Memory B cell (primary cell): ENCODE measurements around the gene RXYLT1.

Source experiments
- ATAC-seq: fragments of 150-1000 bp; cut with Tn5 transposase; 2 replicates; pipeline ENCODE4 v1.10.0; 2021; ENCODE audit warnings: low read depth, mild to moderate bottlenecking, moderate library complexity
- DNase-seq, 2 donors: peaks; one replicate each; pipeline ENCODE4 v3.0.0; 2022; ENCODE audit warnings: low spot score in 2 of 2
- H3K27ac Mint-ChIP-seq: one replicate; pipeline ENCODE4 v1.8.0; 2022; ENCODE audit warnings: mild to moderate bottlenecking, moderate library complexity, mixed read lengths
- H3K27me3 Mint-ChIP-seq: one replicate; pipeline ENCODE4 v1.8.0; 2022; ENCODE audit warnings: mixed read lengths
- H3K36me3 Mint-ChIP-seq: one replicate; pipeline ENCODE4 v1.8.0; 2022; ENCODE audit warnings: mild to moderate bottlenecking, mixed read lengths
- H3K4me1 Mint-ChIP-seq: one replicate; pipeline ENCODE4 v1.8.0; 2022; ENCODE audit warnings: mixed read lengths
- H3K4me3 Mint-ChIP-seq: one replicate; pipeline ENCODE4 v1.8.0; 2022; ENCODE audit warnings: mild to moderate bottlenecking, moderate library complexity, mixed read lengths
- H3K9me3 Mint-ChIP-seq: one replicate; pipeline ENCODE4 v1.8.0; 2022; ENCODE audit warnings: mixed read lengths

RXYLT1 gene

GRCh38 chr12:63777340-63777739 lies 2.4 kb upstream of the RXYLT1 start:
- Mint-ChIP-seq H3K4me1 (peaks cover 10% of the 10 kb centered on the region), H3K27me3 (peaks cover 2% of the 10 kb centered on the region), H3K27ac (no peak overlapping the region), H3K9me3 (no peaks in the 10 kb centered on the region), H3K36me3 (peaks cover under 1% of the 10 kb centered on the region), H3K4me3 (no peak overlapping the region)
- no peak for DNase-seq
- ATAC-seq, result no peak

GRCh38 chr12:63782466-63782865 lies 2.8 kb downstream of the RXYLT1 start:
- Mint-ChIP-seq H3K9me3 (no peaks in the 10 kb centered on the region), H3K36me3 (peaks cover 20% of the 10 kb centered on the region), H3K27me3 (no peaks in the 10 kb centered on the region), H3K4me1 (peaks cover 7% of the 10 kb centered on the region), H3K4me3 (no peak overlapping the region), H3K27ac (peak overlapping the region; percentile 53)
- DNase-seq (no peak), ATAC-seq (no peak)

- DNase-seq (no peak), ATAC-seq (no peak)
- Mint-ChIP-seq H3K4me3 (no peak overlapping the region), H3K4me1 (no peaks in the 10 kb centered on the region), H3K27ac (no peak overlapping the region), H3K9me3 (no peaks in the 10 kb centered on the region), H3K27me3 (no peaks in the 10 kb centered on the region), H3K36me3 (peaks cover 36% of the 10 kb centered on the region)
Observed at GRCh38 chr12:63787306-63787705, 7.6 kb downstream of the RXYLT1 start.

GRCh38 chr12:63790608-63790945 lies 10.9 kb downstream of the RXYLT1 start:
- Mint-ChIP-seq H3K36me3 (peaks cover 21% of the 10 kb centered on the region), H3K4me3 (no peak overlapping the region), H3K27ac (no peak overlapping the region)

GRCh38 chr12:63792338-63792737 lies 12.6 kb downstream of the RXYLT1 start:
- H3K4me1 Mint-ChIP-seq, result no peaks in the 10 kb centered on the region
- H3K36me3 Mint-ChIP-seq, result peaks cover 21% of the 10 kb centered on the region
- H3K4me3 Mint-ChIP-seq, result no peak overlapping the region
- H3K9me3 Mint-ChIP-seq, result no peaks in the 10 kb centered on the region
- no peak for DNase-seq
- H3K27ac Mint-ChIP-seq, result no peak overlapping the region
- no peak for ATAC-seq
- H3K27me3 Mint-ChIP-seq, result no peaks in the 10 kb centered on the region

More at GRCh38 chr12:63790608-63790945, 10.9 kb downstream of the RXYLT1 start:
- Mint-ChIP-seq H3K4me1 (no peaks in the 10 kb centered on the region), H3K27me3 (no peaks in the 10 kb centered on the region), H3K9me3 (no peaks in the 10 kb centered on the region)
- DNase-seq, result no peak
- no peak for ATAC-seq

- H3K4me3 Mint-ChIP-seq, result no peak overlapping the region
- no peaks in the 10 kb centered on the region for H3K27me3 Mint-ChIP-seq
- ATAC-seq (no peak), DNase-seq (no peak)
- H3K9me3 Mint-ChIP-seq, result no peaks in the 10 kb centered on the region
- peak overlapping the region; percentile 59 for H3K27ac Mint-ChIP-seq
- no peaks in the 10 kb centered on the region for H3K4me1 Mint-ChIP-seq
- peaks cover 12% of the 10 kb centered on the region for H3K36me3 Mint-ChIP-seq
Observed at GRCh38 chr12:63795032-63795687, 15.5 kb downstream of the RXYLT1 start.

GRCh38 chr12:63795944-63796343 lies 16.2 kb downstream of the RXYLT1 start:
- Mint-ChIP-seq H3K9me3 (no peaks in the 10 kb centered on the region), H3K27me3 (no peaks in the 10 kb centered on the region), H3K4me1 (no peaks in the 10 kb centered on the region), H3K36me3 (peaks cover 7% of the 10 kb centered on the region), H3K27ac (no peak overlapping the region), H3K4me3 (no peak overlapping the region)
- DNase-seq (no peak), ATAC-seq (no peak)

- Mint-ChIP-seq H3K36me3 (peaks cover 8% of the 10 kb centered on the region), H3K4me1 (peaks cover 4% of the 10 kb centered on the region), H3K4me3 (no peak overlapping the region), H3K27me3 (no peaks in the 10 kb centered on the region), H3K27ac (no peak overlapping the region), H3K9me3 (no peaks in the 10 kb centered on the region)
- no peak for DNase-seq
- no peak for ATAC-seq
Observed at GRCh38 chr12:63802012-63802608, 22.4 kb downstream of the RXYLT1 start.

- DNase-seq (no peak), ATAC-seq (no peak)
- H3K27ac Mint-ChIP-seq, result no peak overlapping the region
- peaks cover 13% of the 10 kb centered on the region for H3K36me3 Mint-ChIP-seq
- no peaks in the 10 kb centered on the region for H3K9me3 Mint-ChIP-seq
- no peaks in the 10 kb centered on the region for H3K27me3 Mint-ChIP-seq
- peaks cover 4% of the 10 kb centered on the region for H3K4me1 Mint-ChIP-seq
- H3K4me3 Mint-ChIP-seq, result no peak overlapping the region
Observed at GRCh38 chr12:63804746-63805145, 25.0 kb downstream of the RXYLT1 start.

GRCh38 chr12:63805704-63806672 lies 26.3 kb downstream of the RXYLT1 start:
- no peak overlapping the region for H3K27ac Mint-ChIP-seq
- DNase-seq (no peak), ATAC-seq (no peak)
- H3K36me3 Mint-ChIP-seq, result peaks cover 13% of the 10 kb centered on the region
- H3K27me3 Mint-ChIP-seq, result no peaks in the 10 kb centered on the region
- H3K4me3 Mint-ChIP-seq, result no peak overlapping the region
- H3K4me1 Mint-ChIP-seq, result peaks cover 4% of the 10 kb centered on the region
- H3K9me3 Mint-ChIP-seq, result no peaks in the 10 kb centered on the region

- no peak overlapping the region for H3K27ac Mint-ChIP-seq
- peaks cover 11% of the 10 kb centered on the region for H3K36me3 Mint-ChIP-seq
- peaks cover 8% of the 10 kb centered on the region for H3K4me1 Mint-ChIP-seq
- no peak for ATAC-seq
- peaks cover 1% of the 10 kb centered on the region for H3K9me3 Mint-ChIP-seq
- DNase-seq, result no peak
- H3K4me3 Mint-ChIP-seq, result no peak overlapping the region
- no peaks in the 10 kb centered on the region for H3K27me3 Mint-ChIP-seq
Observed at GRCh38 chr12:63808631-63809030, 28.9 kb downstream of the RXYLT1 start.

GRCh38 chr12:63809566-63809965 lies 29.9 kb downstream of the RXYLT1 start:
- H3K27me3 Mint-ChIP-seq, result no peaks in the 10 kb centered on the region
- H3K4me1 Mint-ChIP-seq, result peaks cover 8% of the 10 kb centered on the region
- H3K36me3 Mint-ChIP-seq, result peaks cover 11% of the 10 kb centered on the region
- DNase-seq (no peak), ATAC-seq (no peak)
- H3K4me3 Mint-ChIP-seq, result no peak overlapping the region
- H3K9me3 Mint-ChIP-seq, result peaks cover 1% of the 10 kb centered on the region
- no peak overlapping the region for H3K27ac Mint-ChIP-seq

- Mint-ChIP-seq H3K9me3 (peaks cover 1% of the 10 kb centered on the region), H3K27ac (no peak overlapping the region), H3K4me3 (no peak overlapping the region), H3K36me3 (peaks cover 5% of the 10 kb centered on the region), H3K27me3 (no peaks in the 10 kb centered on the region), H3K4me1 (peaks cover 6% of the 10 kb centered on the region)
- DNase-seq (no peak), ATAC-seq (no peak)
Observed at GRCh38 chr12:63811334-63811733, 31.6 kb downstream of the RXYLT1 start.

GRCh38 chr12:63811755-63812154 lies 32.0 kb downstream of the RXYLT1 start:
- Mint-ChIP-seq H3K4me3 (no peak overlapping the region), H3K27ac (no peak overlapping the region), H3K27me3 (no peaks in the 10 kb centered on the region), H3K36me3 (peaks cover 5% of the 10 kb centered on the region), H3K9me3 (peaks cover 1% of the 10 kb centered on the region), H3K4me1 (peaks cover 6% of the 10 kb centered on the region)
- DNase-seq (no peak), ATAC-seq (no peak)
